Measurements from ENCODE around the gene LENG8.
A peak's percentile ranks its signal among the peaks of the same experiment; 100 is the strongest.
"Not testable (repeated sequence)": the region's sequence is repeated elsewhere in the genome, so short reads cannot be mapped to it uniquely, and the experiment has no call there.

Gene LENG8

DNA sequence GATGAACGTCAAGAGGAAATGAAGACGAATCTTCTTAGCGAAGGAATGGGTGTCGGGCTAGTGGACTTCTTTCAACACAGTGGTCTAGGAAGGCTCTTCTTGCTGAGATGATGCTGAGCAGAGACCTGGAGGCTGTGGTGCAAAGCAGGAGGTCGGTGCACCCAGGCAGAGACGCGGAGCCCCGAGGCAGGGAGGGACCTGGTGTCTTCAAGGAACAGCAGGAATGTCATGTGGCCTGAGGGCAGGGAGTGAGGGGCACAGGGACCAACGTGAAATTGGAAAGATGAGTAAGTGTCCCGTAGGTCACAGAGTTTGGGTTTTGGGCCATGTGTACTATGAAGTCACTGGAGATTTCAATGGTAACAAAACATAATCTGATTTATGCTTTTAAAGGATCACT is 35.5 kb downstream of the LENG8 start:
- no peak for DNase-seq (ENCODE audit: low spot score)

DNA sequence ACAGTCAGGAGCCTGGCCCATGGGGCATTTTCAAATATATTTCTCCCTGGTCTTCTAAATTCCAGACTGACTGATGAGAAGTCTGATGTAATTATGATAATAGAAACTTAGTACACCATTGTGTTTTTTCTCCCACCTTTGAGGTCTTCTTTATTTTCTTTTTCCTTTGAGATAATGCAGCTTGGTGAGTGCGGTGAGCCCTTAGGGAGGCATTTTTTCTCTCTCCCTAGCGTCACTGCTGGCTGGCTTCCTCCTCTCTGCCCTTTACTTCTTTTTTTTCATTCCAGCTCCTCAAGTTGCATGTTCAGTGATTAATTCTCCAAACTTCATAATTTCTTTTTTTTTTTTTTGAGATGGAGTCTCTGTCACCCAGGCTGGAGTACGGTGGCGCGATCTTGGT is 36.9 kb downstream of the LENG8 start:
- DNase-seq (ENCODE audit: low spot score), result no peak

DNA sequence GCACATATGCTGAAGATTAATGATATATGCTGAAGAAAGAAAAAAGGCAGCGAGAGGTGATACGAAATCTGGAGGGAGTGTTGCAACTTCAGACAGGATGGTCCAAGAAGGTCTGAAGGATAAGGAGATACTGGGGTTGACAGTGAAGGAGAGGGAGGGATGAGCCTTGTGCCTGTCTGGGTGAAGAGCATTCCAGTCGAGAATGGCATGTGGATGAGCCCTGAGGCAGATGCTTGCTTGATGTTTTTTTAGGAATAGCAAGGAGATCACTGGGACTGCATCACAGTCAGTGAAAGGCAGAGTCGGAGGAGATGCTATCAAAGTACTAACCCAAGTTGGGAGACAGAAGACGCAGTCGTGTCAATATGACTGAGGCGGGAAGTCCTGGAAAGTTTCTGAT is 40.3 kb downstream of the LENG8 start:
- DNase-seq (ENCODE audit: low spot score), result no peak

DNA sequence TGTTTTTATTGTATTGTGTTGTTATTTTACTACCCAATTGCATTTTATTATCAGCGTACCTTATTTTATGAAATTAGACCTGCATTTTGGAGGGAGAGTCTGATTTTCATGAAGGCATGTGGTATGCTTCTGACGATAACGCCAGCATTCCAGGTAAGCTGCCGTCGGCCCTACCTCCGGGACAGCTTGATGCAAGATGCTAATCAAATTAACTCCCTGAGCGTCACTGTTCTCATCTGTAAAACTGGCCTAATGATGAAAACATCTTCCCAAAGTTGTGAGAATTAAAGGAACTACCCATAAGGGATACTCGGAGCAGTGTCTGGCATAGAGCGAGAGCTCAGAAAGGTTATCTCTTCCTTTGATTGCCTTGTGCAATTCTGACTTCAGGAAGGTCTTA is 40.8 kb downstream of the LENG8 start:
- DNase-seq (ENCODE audit: low spot score), result no peak

- no peak for DNase-seq (ENCODE audit: low spot score)
These were observed 43.6 kb downstream of the LENG8 start for GRCh38 chr19:54492568-54492967.

- not testable (repeated sequence) for DNase-seq (ENCODE audit: low spot score)
These were observed 44.1 kb downstream of the LENG8 start for GRCh38 chr19:54493056-54493455.

DNA sequence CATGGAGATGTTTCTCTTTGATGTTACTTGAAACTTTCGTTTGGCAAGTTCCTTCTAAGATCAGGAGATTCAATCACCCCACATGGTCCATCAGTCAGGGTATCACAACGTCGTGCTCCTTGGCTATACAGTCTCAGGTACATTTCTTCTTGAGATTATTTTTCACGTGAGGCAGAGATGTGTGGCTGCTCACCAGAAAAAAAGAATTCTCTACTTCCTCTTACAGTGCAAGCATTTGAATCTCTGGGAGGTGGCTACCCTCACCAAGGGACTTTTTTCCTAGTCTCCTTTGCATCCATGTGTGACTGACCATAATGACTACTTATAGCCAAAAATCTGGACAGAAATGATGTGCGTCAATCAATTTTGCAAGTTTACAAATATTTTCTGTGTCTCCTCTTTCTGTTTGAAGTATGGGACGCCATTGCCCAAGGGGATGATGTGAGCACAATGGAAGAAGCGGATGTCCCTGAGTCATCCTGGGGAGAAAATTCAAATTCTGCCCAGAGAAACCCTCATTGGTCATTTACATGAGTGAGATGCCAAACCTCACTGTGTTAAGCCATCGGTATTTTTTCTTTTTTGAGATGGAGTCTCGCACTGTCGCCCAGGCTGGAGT is 45.1 kb downstream of the LENG8 start:
- no peak for DNase-seq (ENCODE audit: low spot score)

GRCh38 chr19:54495284-54495683 is 46.3 kb downstream of the LENG8 start:
- DNase-seq (ENCODE audit: low spot score), result not testable (repeated sequence)

- not testable (repeated sequence) for DNase-seq (ENCODE audit: low spot score)
These were observed 48.9 kb downstream of the LENG8 start for GRCh38 chr19:54497747-54498450.

DNA sequence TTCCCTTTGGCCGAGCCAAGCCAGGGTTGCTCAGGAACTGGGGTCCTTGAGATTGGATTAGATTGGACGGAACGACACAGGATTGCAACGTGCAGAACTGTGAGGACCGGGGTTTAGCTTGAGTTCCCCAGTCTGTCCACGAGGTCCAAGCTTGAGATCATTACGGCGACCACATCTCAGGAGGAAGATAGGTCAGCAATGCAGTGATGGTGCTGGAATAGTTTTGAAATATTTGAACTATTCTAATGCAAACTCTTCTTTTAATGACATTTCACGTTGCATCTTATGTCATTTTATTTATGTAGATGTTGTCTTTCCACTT is 49.4 kb downstream of the LENG8 start:
- DNase-seq (ENCODE audit: low spot score), result not testable (repeated sequence)

DNA sequence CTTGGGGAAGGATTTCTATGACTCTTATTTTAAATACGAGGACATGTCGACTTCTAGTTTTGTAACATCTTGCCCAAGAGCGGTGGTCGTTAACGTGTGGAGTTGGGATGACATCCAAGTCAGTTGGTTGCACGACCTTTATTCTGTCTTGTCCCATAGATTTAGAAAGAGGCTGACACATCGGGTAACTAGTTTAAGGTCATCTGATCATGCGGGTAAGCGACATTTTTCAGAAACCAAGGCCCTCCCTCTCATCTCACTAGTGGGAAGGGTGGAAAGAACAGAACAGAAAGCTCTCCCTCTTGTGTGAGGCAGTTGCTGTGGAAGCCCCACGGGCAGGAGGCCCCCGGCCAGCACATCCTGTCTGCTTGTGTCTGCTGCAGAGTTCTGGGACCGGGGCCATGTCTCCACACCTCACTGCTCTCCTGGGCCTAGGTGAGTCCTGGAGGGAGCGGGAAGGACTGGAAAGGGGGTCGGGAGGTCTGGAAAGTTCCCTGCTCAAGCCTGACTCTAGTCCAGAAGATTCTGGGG is 53.6 kb downstream of the LENG8 start, which contains the start of gene LAIR2:
TSS of gene LAIR2 (plus strand) at position 314 of the 531 bp plus-strand sequence. CDS start at position 402, 88 bp downstream.
- DNase-seq (ENCODE audit: low spot score), result no peak

- not testable (repeated sequence) for DNase-seq (ENCODE audit: low spot score)
These were observed 56.5 kb downstream of the LENG8 start for GRCh38 chr19:54505542-54505941.

DNA sequence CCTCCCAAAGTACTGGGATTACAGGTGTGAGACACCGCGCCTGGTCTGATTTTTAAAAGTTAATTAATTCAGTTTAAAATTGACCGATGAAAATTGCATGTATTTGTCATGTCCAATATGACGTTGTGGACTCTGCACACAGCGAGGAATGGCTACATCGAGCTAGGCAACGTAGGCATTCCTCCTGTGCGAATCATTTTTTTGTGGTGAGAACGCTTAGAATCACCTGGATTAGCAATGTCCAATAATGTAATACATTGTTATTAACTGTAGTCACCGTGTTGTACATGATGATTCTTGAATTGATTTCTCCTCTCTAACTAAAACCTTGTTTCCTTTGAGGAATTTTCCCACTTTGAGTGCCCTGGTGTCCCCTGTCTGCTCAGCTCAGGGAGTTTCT is 57.1 kb downstream of the LENG8 start:
- DNase-seq (ENCODE audit: low spot score), result peak; percentile 6

GRCh38 chr19:54507038-54507717 is 58.2 kb downstream of the LENG8 start:
- DNase-seq (ENCODE audit: low spot score), result not testable (repeated sequence)

DNA sequence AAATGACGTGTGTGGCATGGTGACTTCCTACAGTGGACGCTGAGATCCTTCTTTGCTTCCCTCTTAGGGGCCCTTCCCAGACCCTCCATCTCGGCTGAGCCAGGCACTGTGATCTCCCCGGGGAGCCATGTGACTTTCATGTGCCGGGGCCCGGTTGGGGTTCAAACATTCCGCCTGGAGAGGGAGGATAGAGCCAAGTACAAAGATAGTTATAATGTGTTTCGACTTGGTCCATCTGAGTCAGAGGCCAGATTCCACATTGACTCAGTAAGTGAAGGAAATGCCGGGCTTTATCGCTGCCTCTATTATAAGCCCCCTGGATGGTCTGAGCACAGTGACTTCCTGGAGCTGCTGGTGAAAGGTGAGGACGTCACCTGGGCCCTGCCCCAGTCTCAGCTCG is 58.8 kb downstream of the LENG8 start:
- no peak for DNase-seq (ENCODE audit: low spot score)

DNA sequence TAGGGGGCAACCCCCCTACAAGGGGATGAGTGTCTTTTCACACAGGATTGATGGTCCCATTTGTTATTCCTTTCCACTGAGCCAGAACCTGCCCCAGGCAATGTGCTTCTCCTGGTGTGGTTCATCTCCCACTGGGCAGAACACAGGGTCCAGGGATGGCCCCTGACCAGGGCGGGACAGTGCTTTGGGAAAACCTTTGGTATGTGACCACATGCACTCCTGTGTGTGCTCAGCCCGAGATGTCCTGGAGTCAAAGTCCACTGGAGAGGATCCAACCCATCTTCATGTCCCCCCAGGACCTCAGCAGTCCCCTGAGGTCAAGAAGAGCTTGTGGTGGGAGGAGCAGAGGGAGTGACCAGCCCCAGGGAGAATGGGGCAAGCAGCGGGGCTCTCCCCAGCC is 59.5 kb downstream of the LENG8 start:
- DNase-seq (ENCODE audit: low spot score), result not testable (repeated sequence)

DNA sequence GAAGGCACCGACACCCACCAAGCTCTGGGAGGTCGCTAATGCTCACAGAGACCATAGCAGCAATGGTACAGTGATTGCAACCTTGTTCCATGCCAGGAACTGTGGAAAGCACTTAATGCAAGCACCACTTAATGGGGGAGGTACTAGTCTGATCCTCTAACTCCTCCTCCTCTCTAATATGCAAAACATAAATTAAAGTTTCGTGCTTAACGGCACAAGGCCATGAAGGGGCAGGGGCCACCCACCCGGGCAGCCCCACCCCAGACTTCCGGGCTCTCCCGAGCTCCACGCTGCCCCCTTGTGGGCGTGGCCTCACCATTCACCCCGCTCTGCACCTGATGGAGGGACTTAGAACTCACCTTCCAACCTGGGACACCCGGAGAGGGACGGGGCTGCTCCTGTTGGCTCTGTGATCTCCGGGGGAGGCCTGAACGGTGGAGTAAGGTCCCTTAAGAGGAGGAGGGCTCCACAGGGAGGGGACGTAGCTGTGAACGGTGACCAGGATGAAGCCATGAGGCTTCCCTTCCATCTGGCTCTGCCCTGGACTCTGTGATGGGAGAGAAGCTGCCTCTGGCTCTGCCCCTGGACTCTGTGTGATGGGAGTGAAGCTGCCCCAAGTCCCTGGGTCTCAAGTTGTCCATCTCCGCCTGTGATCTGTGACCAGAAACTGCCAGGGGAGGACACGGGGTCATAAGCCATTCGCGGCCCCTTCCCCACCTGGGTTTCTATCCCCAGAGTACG is 60.4 kb downstream of the LENG8 start:
- DNase-seq (ENCODE audit: low spot score), result not testable (repeated sequence)
